ENCODE data around the gene PDE6B.

- TF ChIP-seq POLR2AphosphoS5 (IDR thresholded peaks at IDR 0.05; ENCODE audit: low read depth, low read length) (no peak), SIN3A (IDR thresholded peaks at IDR 0.05; ENCODE audit: borderline replicate concordance, insufficient read depth, low read length) (no peak), TAF1 (IDR thresholded peaks at IDR 0.05; ENCODE audit: borderline replicate concordance, insufficient read depth, low read length) (no peak), REST (IDR thresholded peaks at IDR 0.05; ENCODE audit: insufficient read depth in 1 of 2, low read depth in 2 of 2, low read length in 2 of 2) (no peak)
Observed at GRCh38 chr4:680091-680490, 54.7 kb downstream of the PDE6B start.
